Panc1 (cell line): Measurements from ENCODE around the gene SYCE1L.

ENCODE experiments used
- POLR2AphosphoS5 ChIP-seq: IDR thresholded peaks from 2 replicates; pipeline ENCODE4 v1.6.1; 2012; ENCODE audit warnings: mild to moderate bottlenecking, low read depth, low read length, moderate library complexity
- TF ChIP-seq, protein P1 (sequence below): fragments of 450-650 bp; IDR thresholded peaks from 2 replicates; pipeline ENCODE4 v1.5.1; 2017; ENCODE audit warnings: mild to moderate bottlenecking
- TF ChIP-seq, protein P2 (sequence below), 2 experiments: IDR thresholded peaks; 2 replicates each; pipeline ENCODE4 v1.6.1; 2011 to 2012; ENCODE audit warnings: low read depth in 2 of 2, control low read depth in 1 of 2, low read length in 1 of 2, mild to moderate bottlenecking in 1 of 2, moderate library complexity in 1 of 2; ENCODE audit not compliant: insufficient read depth in 1 of 2

- TF ChIP-seq POLR2AphosphoS5, result no peak
- TF ChIP-seq, protein P1, sequence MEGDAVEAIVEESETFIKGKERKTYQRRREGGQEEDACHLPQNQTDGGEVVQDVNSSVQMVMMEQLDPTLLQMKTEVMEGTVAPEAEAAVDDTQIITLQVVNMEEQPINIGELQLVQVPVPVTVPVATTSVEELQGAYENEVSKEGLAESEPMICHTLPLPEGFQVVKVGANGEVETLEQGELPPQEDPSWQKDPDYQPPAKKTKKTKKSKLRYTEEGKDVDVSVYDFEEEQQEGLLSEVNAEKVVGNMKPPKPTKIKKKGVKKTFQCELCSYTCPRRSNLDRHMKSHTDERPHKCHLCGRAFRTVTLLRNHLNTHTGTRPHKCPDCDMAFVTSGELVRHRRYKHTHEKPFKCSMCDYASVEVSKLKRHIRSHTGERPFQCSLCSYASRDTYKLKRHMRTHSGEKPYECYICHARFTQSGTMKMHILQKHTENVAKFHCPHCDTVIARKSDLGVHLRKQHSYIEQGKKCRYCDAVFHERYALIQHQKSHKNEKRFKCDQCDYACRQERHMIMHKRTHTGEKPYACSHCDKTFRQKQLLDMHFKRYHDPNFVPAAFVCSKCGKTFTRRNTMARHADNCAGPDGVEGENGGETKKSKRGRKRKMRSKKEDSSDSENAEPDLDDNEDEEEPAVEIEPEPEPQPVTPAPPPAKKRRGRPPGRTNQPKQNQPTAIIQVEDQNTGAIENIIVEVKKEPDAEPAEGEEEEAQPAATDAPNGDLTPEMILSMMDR, result peak; percentile 72
- TF ChIP-seq, protein P2, sequence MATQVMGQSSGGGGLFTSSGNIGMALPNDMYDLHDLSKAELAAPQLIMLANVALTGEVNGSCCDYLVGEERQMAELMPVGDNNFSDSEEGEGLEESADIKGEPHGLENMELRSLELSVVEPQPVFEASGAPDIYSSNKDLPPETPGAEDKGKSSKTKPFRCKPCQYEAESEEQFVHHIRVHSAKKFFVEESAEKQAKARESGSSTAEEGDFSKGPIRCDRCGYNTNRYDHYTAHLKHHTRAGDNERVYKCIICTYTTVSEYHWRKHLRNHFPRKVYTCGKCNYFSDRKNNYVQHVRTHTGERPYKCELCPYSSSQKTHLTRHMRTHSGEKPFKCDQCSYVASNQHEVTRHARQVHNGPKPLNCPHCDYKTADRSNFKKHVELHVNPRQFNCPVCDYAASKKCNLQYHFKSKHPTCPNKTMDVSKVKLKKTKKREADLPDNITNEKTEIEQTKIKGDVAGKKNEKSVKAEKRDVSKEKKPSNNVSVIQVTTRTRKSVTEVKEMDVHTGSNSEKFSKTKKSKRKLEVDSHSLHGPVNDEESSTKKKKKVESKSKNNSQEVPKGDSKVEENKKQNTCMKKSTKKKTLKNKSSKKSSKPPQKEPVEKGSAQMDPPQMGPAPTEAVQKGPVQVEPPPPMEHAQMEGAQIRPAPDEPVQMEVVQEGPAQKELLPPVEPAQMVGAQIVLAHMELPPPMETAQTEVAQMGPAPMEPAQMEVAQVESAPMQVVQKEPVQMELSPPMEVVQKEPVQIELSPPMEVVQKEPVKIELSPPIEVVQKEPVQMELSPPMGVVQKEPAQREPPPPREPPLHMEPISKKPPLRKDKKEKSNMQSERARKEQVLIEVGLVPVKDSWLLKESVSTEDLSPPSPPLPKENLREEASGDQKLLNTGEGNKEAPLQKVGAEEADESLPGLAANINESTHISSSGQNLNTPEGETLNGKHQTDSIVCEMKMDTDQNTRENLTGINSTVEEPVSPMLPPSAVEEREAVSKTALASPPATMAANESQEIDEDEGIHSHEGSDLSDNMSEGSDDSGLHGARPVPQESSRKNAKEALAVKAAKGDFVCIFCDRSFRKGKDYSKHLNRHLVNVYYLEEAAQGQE (IDR thresholded peaks at IDR 0.05; ENCODE audit: insufficient read depth in 1 of 2, low read depth in 2 of 2, low read length in 1 of 2), result no peak
Measured at GRCh38 chr16:77171745-77172635, 27.2 kb upstream of the SYCE1L start.
